ENCODE results near the gene RBM5. TPM values are rescaled to one million over a fixed set of nuclear protein-coding genes. Genes with fewer than 3 reads are reported as not detected.
A peak's percentile ranks its signal among the peaks of the same experiment; 100 is the strongest.

Gene RBM5
- total RNA-seq, 3 donors from 2014 or later, result 128 to 183 (median 158) TPM

GRCh38 chr3:50124052-50124799 is 35.5 kb downstream of the RBM5 start:
- DNase-seq (no peak), ATAC-seq (peak; percentile 4)
- no peaks in the 10 kb centered on the region for H3K4me1 ChIP-seq (ENCODE audit: low read depth)
- no peaks in the 10 kb centered on the region for H3K36me3 ChIP-seq (ENCODE audit: low read depth)
- TF ChIP-seq CTCF (IDR thresholded peaks at IDR 0.05), result no peak
- intact Hi-C loops (cut with DNase I, micrococcal nuclease), result loop anchor here in 1 of 2 donors (5.0 kb wide), 1 partner anchor 63 kb away; no protein-coding TSS in a partner anchor
- no peak overlapping the region for H3K4me3 ChIP-seq
- H3K9me3 ChIP-seq, result no peaks in the 10 kb centered on the region

- DNase-seq (peak in 1 of 3 donors; percentile 25), ATAC-seq (no peak)
- Histone ChIP-seq H3K4me1 (ENCODE audit: low read depth) (no peaks in the 10 kb centered on the region), H3K36me3 (ENCODE audit: low read depth) (no peaks in the 10 kb centered on the region), H3K9me3 (no peaks in the 10 kb centered on the region), H3K4me3 (no peak overlapping the region)
- intact Hi-C loops (cut with DNase I, micrococcal nuclease), result loop anchor here in 1 of 2 donors (5.0 kb wide), 1 partner anchor 63 kb away; no protein-coding TSS in a partner anchor
- no peak for TF ChIP-seq CTCF (IDR thresholded peaks at IDR 0.05)
These were observed 36.1 kb downstream of the RBM5 start for GRCh38 chr3:50124800-50125178.

GRCh38 chr3:50125541-50126286 is 37.0 kb downstream of the RBM5 start:
- no peak for TF ChIP-seq CTCF (IDR thresholded peaks at IDR 0.05)
- H3K4me1 ChIP-seq (ENCODE audit: low read depth), result no peaks in the 10 kb centered on the region
- no peaks in the 10 kb centered on the region for H3K36me3 ChIP-seq (ENCODE audit: low read depth)
- intact Hi-C loops (cut with DNase I, micrococcal nuclease), result no loop called here
- ATAC-seq, result no peak
- H3K9me3 ChIP-seq, result no peaks in the 10 kb centered on the region
- no peak overlapping the region for H3K4me3 ChIP-seq
- DNase-seq, result peak in 1 of 3 donors; percentile 10

- DNase-seq (peak in 1 of 3 donors; percentile 24), ATAC-seq (no peak)
- Histone ChIP-seq H3K36me3 (ENCODE audit: low read depth) (no peaks in the 10 kb centered on the region), H3K9me3 (no peaks in the 10 kb centered on the region), H3K4me3 (no peak overlapping the region), H3K4me1 (ENCODE audit: low read depth) (no peaks in the 10 kb centered on the region)
- intact Hi-C loops (cut with DNase I, micrococcal nuclease), result no loop called here
- TF ChIP-seq CTCF (IDR thresholded peaks at IDR 0.05), result no peak
These were observed 37.8 kb downstream of the RBM5 start for GRCh38 chr3:50126287-50127211.

GRCh38 chr3:50127251-50127691 is 38.6 kb downstream of the RBM5 start:
- intact Hi-C loops (cut with DNase I, micrococcal nuclease), result no loop called here
- Histone ChIP-seq H3K36me3 (ENCODE audit: low read depth) (no peaks in the 10 kb centered on the region), H3K4me1 (ENCODE audit: low read depth) (no peaks in the 10 kb centered on the region), H3K4me3 (no peak overlapping the region), H3K9me3 (no peaks in the 10 kb centered on the region)
- DNase-seq, result no peak
- no peak for TF ChIP-seq CTCF (IDR thresholded peaks at IDR 0.05)
- no peak for ATAC-seq
